ENCODE results near the gene DCAF12. TPM values are rescaled to one million over a fixed set of nuclear protein-coding genes. Genes with fewer than 3 reads are reported as not detected.

DCAF12 gene
- total RNA-seq, 1 experiment from 2014 or later, result 33.0 TPM

GRCh38 chr9:34096751-34097150 is 29.7 kb downstream of the DCAF12 start:
- CTCF ChIA-PET, result no interaction called here
- DNase-seq, result no peak
- POLR2A ChIA-PET, result no interaction called here
- no peaks in the 10 kb centered on the region for H3K4me1 ChIP-seq
- H3K36me3 Mint-ChIP-seq (ENCODE audit: insufficient read depth, unreplicated experiment), result peaks cover 63% of the 10 kb centered on the region
- H3K36me3 ChIP-seq (ENCODE audit: control insufficient read depth, insufficient read depth, low read length), result peaks cover 4% of the 10 kb centered on the region; the same call in 1 of the 2 replicates
- H3K27me3 Mint-ChIP-seq (ENCODE audit: insufficient read depth, unreplicated experiment), result no peaks in the 10 kb centered on the region
- intact Hi-C loops (cut with micrococcal nuclease; ENCODE audit: unreplicated experiment), result no loop called here
- BruUV-seq (replicated peaks), result no TSS peak
- H3K27me3 ChIP-seq (replicated peaks; ENCODE audit: control insufficient read depth, insufficient read depth, low read length), result no peaks in the 10 kb centered on the region
- no peaks in the 10 kb centered on the region for H3K9me3 Mint-ChIP-seq (ENCODE audit: unreplicated experiment)
- no peak for TF ChIP-seq CTCF (IDR thresholded peaks at IDR 0.05; ENCODE audit: insufficient read depth in 1 of 2, low read depth in 1 of 2, low read length in 1 of 2, severe bottlenecking in 1 of 2, unreplicated experiment in 1 of 2)
- H3K27ac Mint-ChIP-seq (ENCODE audit: unreplicated experiment), result no peak overlapping the region
- H3K4me3 ChIP-seq (ENCODE audit: low read depth, low read length), result no peak overlapping the region
- no peak overlapping the region for H3K4me3 Mint-ChIP-seq (ENCODE audit: unreplicated experiment)
- H3K9me3 ChIP-seq, result no peaks in the 10 kb centered on the region
- H3K4me1 Mint-ChIP-seq (ENCODE audit: low read depth, unreplicated experiment), result no peaks in the 10 kb centered on the region

GRCh38 chr9:34093578-34093977 is 32.9 kb downstream of the DCAF12 start:
- POLR2A ChIA-PET, result interaction anchor here (0.6 kb wide), 2 partner anchors 46 to 277 kb away, joined by 3 to 4 read pairs; no protein-coding TSS in a partner anchor

GRCh38 chr9:34089311-34089710 is 37.2 kb downstream of the DCAF12 start:
- DNase-seq, result no peak
- TF ChIP-seq CTCF (IDR thresholded peaks at IDR 0.05; ENCODE audit: insufficient read depth in 1 of 2, low read depth in 1 of 2, low read length in 1 of 2, severe bottlenecking in 1 of 2, unreplicated experiment in 1 of 2), result no peak
- Mint-ChIP-seq H3K27me3 (ENCODE audit: insufficient read depth, unreplicated experiment) (no peaks in the 10 kb centered on the region), H3K36me3 (ENCODE audit: insufficient read depth, unreplicated experiment) (peaks cover 56% of the 10 kb centered on the region), H3K4me3 (ENCODE audit: unreplicated experiment) (no peak overlapping the region), H3K4me1 (ENCODE audit: low read depth, unreplicated experiment) (no peaks in the 10 kb centered on the region), H3K27ac (ENCODE audit: unreplicated experiment) (no peak overlapping the region), H3K9me3 (ENCODE audit: unreplicated experiment) (no peaks in the 10 kb centered on the region)
- intact Hi-C loops (cut with micrococcal nuclease; ENCODE audit: unreplicated experiment), result no loop called here
- CTCF ChIA-PET, result no interaction called here
- POLR2A ChIA-PET, result no interaction called here
- H3K36me3 ChIP-seq (ENCODE audit: control insufficient read depth, insufficient read depth, low read length), result peaks cover 5% of the 10 kb centered on the region
- no TSS peak for BruUV-seq (replicated peaks)
- no peaks in the 10 kb centered on the region for H3K27me3 ChIP-seq (replicated peaks; ENCODE audit: control insufficient read depth, insufficient read depth, low read length)
- H3K4me1 ChIP-seq, result no peaks in the 10 kb centered on the region
- H3K4me3 ChIP-seq (ENCODE audit: low read depth, low read length), result no peak overlapping the region
- no peaks in the 10 kb centered on the region for H3K9me3 ChIP-seq

More at GRCh38 chr9:34093578-34093977, 32.9 kb downstream of the DCAF12 start:
- H3K9me3 Mint-ChIP-seq (ENCODE audit: unreplicated experiment), result no peaks in the 10 kb centered on the region
- H3K36me3 ChIP-seq (ENCODE audit: control insufficient read depth, insufficient read depth, low read length), result peaks cover 4% of the 10 kb centered on the region; the same call in 1 of the 2 replicates
- no peak overlapping the region for H3K27ac Mint-ChIP-seq (ENCODE audit: unreplicated experiment)
- peaks cover 71% of the 10 kb centered on the region for H3K36me3 Mint-ChIP-seq (ENCODE audit: insufficient read depth, unreplicated experiment)
- no peaks in the 10 kb centered on the region for H3K4me1 ChIP-seq
- no peaks in the 10 kb centered on the region for H3K4me1 Mint-ChIP-seq (ENCODE audit: low read depth, unreplicated experiment)
- no peak overlapping the region for H3K4me3 Mint-ChIP-seq (ENCODE audit: unreplicated experiment)
- DNase-seq, result no peak
- H3K4me3 ChIP-seq (ENCODE audit: low read depth, low read length), result no peak overlapping the region
- CTCF ChIA-PET, result no interaction called here
- intact Hi-C loops (cut with micrococcal nuclease; ENCODE audit: unreplicated experiment), result no loop called here
- TF ChIP-seq CTCF (IDR thresholded peaks at IDR 0.05; ENCODE audit: insufficient read depth in 1 of 2, low read depth in 1 of 2, low read length in 1 of 2, severe bottlenecking in 1 of 2, unreplicated experiment in 1 of 2), result no peak
- no peaks in the 10 kb centered on the region for H3K9me3 ChIP-seq
- H3K27me3 Mint-ChIP-seq (ENCODE audit: insufficient read depth, unreplicated experiment), result no peaks in the 10 kb centered on the region
- H3K27me3 ChIP-seq (replicated peaks; ENCODE audit: control insufficient read depth, insufficient read depth, low read length), result no peaks in the 10 kb centered on the region
- BruUV-seq (replicated peaks), result no TSS peak
